ENCODE results near the gene PGC.

DNA sequence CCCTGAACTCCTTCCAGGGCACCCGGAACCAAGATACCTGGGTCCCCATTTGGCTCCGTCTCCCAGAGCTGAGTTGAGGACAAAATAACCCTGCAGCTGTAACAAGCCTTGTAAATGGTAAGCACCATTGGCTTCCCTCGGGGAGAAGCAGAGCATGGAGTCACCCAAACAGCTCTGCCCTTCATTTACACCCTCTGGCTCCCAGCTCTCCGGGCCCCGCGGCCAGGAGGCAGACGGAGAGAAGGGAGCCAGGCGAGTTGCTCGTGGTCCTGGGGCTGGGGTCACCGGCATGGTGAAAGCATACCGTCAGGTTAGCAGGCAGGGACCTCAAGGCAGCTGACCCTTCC lies 13.9 kb downstream of the PGC start:
- TF ChIP-seq, protein P1, sequence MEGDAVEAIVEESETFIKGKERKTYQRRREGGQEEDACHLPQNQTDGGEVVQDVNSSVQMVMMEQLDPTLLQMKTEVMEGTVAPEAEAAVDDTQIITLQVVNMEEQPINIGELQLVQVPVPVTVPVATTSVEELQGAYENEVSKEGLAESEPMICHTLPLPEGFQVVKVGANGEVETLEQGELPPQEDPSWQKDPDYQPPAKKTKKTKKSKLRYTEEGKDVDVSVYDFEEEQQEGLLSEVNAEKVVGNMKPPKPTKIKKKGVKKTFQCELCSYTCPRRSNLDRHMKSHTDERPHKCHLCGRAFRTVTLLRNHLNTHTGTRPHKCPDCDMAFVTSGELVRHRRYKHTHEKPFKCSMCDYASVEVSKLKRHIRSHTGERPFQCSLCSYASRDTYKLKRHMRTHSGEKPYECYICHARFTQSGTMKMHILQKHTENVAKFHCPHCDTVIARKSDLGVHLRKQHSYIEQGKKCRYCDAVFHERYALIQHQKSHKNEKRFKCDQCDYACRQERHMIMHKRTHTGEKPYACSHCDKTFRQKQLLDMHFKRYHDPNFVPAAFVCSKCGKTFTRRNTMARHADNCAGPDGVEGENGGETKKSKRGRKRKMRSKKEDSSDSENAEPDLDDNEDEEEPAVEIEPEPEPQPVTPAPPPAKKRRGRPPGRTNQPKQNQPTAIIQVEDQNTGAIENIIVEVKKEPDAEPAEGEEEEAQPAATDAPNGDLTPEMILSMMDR (IDR thresholded peaks at IDR 0.05; ENCODE audit: low read depth, low read length) = no peak
- no peak for TF ChIP-seq EZH2phosphoT487 (IDR thresholded peaks at IDR 0.05; ENCODE audit: low read depth)
